ENCODE results near the gene AKT1.

Gene AKT1

DNA sequence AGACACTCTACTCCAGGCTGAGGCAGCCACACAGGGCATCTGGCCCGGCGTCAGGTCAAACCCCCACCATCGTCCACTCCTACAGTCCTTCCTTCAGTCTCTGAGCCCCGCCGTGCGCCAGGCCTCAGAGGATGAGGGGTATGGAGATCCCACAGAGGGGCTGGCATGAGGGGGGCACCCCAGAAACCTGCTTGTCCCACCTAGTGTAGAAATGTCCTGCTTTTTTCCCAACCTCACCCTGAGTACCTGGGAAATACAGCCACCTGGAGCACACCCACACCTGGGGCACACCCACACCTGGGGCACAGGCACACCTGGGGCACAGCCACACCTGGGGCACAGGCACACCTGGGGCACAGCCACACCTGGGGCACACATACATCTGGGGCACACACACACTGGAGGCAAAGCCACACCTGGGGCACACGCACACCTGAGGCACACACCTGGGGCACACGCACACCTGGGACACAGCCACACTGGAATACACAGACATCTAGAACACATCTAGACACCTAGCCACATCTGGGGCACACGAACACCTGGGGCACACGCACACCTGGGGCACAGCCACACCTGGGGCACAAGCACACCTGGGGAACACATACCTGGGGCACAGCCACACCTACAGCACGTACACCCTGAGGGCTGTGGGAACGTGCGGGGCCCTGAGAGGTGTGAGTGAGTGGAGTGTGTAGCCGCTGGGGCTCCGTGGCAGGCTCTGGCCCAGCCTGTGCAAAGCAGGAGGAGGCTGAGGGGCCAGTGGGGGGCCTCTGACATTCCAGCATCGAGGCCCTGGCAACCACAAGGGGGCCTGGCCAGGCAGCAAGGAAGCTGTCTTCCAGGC lies 18.4 kb downstream of the AKT1 start:
- TF ChIP-seq, protein P1, sequence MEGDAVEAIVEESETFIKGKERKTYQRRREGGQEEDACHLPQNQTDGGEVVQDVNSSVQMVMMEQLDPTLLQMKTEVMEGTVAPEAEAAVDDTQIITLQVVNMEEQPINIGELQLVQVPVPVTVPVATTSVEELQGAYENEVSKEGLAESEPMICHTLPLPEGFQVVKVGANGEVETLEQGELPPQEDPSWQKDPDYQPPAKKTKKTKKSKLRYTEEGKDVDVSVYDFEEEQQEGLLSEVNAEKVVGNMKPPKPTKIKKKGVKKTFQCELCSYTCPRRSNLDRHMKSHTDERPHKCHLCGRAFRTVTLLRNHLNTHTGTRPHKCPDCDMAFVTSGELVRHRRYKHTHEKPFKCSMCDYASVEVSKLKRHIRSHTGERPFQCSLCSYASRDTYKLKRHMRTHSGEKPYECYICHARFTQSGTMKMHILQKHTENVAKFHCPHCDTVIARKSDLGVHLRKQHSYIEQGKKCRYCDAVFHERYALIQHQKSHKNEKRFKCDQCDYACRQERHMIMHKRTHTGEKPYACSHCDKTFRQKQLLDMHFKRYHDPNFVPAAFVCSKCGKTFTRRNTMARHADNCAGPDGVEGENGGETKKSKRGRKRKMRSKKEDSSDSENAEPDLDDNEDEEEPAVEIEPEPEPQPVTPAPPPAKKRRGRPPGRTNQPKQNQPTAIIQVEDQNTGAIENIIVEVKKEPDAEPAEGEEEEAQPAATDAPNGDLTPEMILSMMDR (IDR thresholded peaks at IDR 0.05; ENCODE audit: extremely low read depth, insufficient read depth, missing control alignments) = no peak
- in situ Hi-C loops (cut with MboI; ENCODE audit: low pct_unique_long_range_greater_than_20kb, low sequenced_read_pairs, unreplicated experiment) = no loop called here
- DNase-seq (ENCODE audit: low spot score) = no peak

DNA sequence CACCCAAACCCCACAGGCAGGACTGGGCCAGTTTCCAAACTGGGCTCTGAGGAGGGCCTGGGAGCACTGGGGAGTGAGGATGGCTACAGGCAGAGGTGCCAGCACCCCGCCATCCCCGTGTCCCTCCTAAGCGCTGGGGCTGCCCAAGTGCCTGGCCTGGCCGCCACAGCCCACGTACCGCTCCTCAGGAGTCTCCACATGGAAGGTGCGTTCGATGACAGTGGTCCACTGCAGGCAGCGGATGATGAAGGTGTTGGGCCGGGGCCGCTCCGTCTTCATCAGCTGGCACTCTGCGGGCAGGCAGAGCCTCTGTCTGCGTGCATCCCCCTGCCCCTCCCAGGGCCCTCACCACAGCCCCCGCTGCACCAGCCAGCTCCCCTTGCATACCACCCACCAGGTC lies 19.1 kb downstream of the AKT1 start:
- TF ChIP-seq, protein P1 (IDR thresholded peaks at IDR 0.05; ENCODE audit: extremely low read depth, insufficient read depth, missing control alignments) = no peak
- DNase-seq (ENCODE audit: low spot score) = no peak
- in situ Hi-C loops (cut with MboI; ENCODE audit: low pct_unique_long_range_greater_than_20kb, low sequenced_read_pairs, unreplicated experiment) = no loop called here

DNA sequence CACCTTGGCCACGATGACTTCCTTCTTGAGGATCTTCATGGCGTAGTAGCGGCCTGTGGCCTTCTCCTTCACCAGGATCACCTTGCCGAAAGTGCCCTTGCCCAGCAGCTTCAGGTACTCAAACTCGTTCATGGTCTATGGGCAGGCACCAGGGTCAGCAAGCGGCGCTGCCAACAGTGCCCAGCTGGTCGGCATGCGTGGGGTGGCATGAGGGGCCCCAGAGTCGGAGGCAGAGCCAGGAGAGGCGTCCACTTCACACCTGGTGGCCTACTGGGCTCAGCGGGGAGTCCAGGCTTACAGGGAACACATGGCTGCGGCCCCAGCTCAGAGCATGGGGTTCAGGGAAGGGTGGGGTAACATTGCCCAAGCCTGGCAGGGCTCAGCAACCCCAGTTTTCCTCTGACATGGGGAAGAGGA lies 20.5 kb downstream of the AKT1 start:
- TF ChIP-seq, protein P1 (IDR thresholded peaks at IDR 0.05; ENCODE audit: extremely low read depth, insufficient read depth, missing control alignments) = no peak
- no peak for DNase-seq (ENCODE audit: low spot score)
- in situ Hi-C loops (cut with MboI; ENCODE audit: low pct_unique_long_range_greater_than_20kb, low sequenced_read_pairs, unreplicated experiment) = no loop called here

DNA sequence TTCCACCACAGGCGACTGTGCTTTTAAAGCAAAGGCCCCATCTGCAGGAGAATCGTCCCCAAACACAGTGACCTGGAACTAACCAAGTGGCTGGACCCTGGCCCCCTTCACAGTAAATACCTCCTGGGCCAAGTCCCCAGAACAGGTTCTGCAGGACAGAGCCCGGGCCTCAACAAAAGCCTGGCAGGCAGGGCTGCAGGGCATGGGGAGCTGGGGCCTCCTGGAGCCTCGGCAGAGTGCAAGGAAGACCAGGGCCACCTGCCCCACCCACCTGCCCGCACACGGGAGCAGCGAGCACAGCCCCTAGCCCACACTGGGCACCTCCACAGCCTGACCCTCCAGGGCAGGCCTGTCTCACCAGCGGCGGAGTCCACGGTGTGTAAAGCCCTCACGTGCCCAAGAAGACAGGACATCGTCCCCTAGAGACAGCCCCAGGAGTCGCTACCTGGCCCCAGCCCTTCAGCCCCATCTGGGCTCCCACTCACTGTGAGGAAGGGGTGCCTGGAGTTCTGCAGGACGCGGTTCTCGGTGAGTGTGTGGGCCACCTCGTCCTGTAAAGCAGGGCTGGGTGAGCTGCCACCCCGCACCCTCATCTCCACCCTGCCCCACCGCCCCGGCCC lies 21.0 kb downstream of the AKT1 start:
- TF ChIP-seq, protein P1 (IDR thresholded peaks at IDR 0.05; ENCODE audit: extremely low read depth, insufficient read depth, missing control alignments) = no peak
- no peak for DNase-seq (ENCODE audit: low spot score)
- in situ Hi-C loops (cut with MboI; ENCODE audit: low pct_unique_long_range_greater_than_20kb, low sequenced_read_pairs, unreplicated experiment) = loop anchor here (25.0 kb wide), 1 partner anchor 263 kb away; no protein-coding TSS in a partner anchor

DNA sequence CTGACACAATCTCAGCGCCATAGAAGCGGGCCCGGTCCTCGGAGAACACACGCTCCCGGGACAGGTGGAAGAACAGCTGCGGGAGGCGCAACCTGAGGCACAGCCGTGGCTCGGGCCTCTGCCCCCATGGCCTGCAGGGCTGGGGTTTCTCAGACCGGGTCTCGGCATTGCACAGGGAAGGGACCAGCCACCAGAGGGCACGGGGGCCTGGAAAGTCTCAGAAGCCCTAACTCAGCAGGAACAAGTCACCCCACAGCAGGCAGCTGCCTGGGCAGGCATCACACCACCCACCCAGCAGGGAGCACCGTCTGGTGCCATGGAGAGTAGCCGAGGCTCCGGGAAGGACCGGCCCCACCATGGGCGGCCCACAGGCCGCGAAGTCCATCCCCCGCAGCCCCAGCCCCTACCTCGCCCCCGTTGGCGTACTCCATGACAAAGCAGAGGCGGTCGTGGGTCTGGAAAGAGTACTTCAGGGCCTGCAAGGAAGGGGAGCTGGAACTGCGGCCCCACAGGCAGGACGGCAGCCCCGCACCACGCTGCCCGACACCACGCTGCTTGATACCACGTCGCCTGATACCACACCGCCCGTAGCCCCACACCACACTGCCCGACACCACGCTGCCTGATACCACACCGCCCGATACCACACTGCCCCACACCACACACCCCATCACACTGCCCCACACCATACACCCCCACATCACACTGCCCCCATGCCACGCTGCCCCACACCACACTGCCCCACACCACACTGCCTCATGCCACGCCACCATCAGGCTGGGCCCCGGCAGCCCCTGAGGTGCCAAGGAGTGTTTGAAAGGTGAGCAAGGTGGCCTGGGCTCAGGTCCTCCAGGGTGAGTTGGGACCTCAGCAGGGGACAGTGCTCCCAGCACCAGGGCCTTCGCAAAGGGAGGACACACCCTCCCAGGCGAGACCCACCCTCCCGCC lies 21.8 kb downstream of the AKT1 start:
- TF ChIP-seq, protein P1 (IDR thresholded peaks at IDR 0.05; ENCODE audit: extremely low read depth, insufficient read depth, missing control alignments) = no peak
- in situ Hi-C loops (cut with MboI; ENCODE audit: low pct_unique_long_range_greater_than_20kb, low sequenced_read_pairs, unreplicated experiment) = loop anchor here (25.0 kb wide), 1 partner anchor 264 kb away; no protein-coding TSS in a partner anchor
- no peak for DNase-seq (ENCODE audit: low spot score)
